ENCODE measurements around the gene TPGS1.

TPGS1 gene

DNA sequence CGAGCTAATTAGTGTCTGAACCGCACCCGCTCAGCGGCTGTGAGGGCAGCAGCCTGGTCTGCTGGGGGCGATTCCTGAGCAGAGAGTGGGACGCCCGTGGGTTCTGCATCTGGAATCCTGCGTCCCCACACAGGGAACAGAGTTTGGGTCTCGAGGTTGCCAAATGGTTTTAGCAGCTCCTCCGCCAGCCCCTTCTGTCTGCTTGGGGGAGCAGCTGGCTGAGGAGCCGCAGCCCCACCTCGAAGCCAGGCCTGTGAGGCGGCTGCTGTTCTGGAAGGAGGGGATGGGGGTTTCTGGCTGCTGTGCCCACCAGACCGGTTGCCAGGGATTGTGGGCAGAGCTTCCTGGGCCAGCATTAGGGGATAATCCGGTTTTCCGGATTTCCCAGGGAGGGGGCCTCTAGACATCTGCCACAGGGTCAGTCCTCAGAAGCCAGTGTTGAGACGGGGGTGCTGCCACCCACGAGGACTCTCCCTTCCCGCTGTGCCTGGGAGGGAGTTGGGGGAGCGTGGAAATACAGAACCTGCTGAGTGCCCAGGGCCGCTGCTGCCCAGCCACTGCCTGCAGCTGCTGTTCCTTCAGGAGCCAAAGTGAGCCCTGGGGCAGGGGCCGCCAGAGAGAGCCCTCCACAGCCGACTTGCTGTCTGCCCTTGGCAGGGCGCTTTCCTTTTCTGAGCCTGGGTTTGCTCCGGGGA, 26.2 kb downstream of the TPGS1 start:
- H3K27ac ChIP-seq: peak overlapping the region; percentile 87; the same call in 1 of the 2 replicates
- no peak for TF ChIP-seq ZFX (IDR thresholded peaks at IDR 0.05; ENCODE audit: borderline replicate concordance)

DNA sequence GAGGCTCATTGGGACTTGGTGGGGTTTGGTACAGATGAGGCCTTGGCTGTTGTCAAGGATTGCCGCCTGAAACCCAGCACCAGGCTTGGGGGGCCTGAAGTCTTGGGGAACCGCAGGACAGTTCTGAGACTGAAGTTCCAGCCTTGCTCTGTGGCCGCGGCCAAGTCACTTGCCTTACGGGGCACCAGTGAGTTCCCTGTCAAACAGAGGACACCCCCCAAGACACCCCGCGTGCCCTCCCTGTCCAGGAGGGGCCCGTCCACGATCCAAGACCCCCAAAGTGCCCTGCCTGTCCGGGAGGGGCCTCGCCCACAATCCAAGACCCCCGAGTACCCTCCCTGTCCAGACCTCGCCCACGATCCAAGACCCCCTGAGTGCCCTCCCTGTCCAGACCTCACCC, 26.8 kb downstream of the TPGS1 start:
- TF ChIP-seq, protein P1, sequence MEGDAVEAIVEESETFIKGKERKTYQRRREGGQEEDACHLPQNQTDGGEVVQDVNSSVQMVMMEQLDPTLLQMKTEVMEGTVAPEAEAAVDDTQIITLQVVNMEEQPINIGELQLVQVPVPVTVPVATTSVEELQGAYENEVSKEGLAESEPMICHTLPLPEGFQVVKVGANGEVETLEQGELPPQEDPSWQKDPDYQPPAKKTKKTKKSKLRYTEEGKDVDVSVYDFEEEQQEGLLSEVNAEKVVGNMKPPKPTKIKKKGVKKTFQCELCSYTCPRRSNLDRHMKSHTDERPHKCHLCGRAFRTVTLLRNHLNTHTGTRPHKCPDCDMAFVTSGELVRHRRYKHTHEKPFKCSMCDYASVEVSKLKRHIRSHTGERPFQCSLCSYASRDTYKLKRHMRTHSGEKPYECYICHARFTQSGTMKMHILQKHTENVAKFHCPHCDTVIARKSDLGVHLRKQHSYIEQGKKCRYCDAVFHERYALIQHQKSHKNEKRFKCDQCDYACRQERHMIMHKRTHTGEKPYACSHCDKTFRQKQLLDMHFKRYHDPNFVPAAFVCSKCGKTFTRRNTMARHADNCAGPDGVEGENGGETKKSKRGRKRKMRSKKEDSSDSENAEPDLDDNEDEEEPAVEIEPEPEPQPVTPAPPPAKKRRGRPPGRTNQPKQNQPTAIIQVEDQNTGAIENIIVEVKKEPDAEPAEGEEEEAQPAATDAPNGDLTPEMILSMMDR (IDR thresholded peaks at IDR 0.05): no peak
- TF ChIP-seq ZFX (IDR thresholded peaks at IDR 0.05; ENCODE audit: borderline replicate concordance): no peak
- peak overlapping the region; percentile 87; the same call in 1 of the 2 replicates for H3K27ac ChIP-seq

DNA sequence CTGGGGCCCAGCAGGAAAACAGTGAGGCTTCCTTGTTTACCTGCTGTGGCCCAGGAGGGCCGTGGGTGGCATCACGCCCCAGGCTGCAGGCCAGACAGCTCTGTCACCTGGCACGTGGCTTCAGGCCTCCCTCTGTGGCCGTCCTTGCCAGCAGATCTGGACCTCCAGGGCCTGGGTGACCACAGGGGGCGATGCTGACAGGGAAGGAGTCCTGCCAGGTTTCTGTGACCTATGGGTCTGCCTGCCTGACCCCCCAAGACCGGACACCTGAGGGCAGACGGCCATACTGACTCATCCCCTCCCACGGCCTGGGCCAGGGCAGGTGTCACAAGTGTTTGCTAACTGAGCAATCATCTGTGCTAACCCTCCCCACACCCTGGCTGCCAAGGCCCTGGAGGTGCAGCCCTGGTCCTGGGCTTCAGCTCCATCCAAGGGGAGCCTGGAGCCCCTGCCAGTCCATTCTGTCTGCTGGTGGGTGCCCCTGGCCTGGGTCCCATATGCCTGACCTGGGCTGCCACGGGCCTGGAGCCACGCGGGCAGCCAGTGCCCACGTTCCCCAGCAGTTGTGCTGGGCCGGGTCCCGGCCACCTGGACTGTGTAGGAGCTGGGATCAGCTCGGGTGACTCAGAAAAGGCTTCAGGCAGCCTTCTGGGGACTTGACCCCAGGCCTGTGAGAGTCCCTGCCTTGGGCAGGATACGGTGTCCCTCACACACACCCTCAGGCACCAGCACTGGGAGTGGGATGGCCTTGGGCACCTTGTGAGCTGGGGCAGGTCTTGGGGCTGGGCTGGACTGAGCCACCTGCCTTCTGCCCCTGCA, 27.9 kb downstream of the TPGS1 start:
- peak overlapping the region; percentile 30 for H3K27ac ChIP-seq
- no peak for TF ChIP-seq ZFX (IDR thresholded peaks at IDR 0.05; ENCODE audit: borderline replicate concordance)
- TF ChIP-seq, protein P1 (IDR thresholded peaks at IDR 0.05): no peak

DNA sequence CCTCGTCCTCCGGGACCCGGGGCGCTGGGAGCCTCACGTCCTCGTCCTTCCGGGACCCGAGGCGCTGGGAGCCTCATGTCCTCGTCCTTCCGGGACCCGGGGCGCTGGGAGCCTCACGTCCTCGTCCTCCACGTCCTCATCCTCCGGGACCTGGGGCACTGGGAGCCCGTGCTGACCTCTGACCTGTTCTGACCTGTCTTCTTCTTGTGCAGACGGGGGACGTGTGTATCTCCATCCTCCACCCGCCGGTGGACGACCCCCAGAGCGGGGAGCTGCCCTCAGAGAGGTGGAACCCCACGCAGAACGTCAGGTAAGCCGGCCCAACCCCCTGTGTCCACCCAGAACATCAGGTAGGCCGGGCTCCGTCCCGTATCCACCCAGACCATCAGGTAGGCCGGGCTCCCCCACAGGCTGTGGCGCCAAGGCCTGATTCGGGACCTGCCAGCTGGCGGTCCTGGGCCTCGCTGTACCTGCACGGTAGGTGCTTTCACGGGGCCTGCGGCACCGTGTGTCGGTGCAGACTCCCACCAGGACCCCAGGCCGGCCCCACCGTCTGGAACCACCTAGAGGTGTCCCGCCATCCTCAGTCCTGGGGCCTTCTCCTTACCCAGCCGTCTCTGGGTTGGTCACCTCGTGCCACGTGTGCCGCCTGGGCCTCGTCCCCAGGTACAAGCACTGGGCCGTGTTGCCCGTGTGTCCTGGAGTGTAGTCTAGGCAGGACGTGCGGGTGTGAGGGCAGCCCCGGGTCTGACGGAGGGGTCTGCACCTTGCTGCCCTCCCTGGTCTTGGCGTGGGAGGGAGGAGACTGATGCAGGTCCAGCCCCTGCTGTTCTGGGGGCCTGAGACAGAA, 29.0 kb downstream of the TPGS1 start:
- no peak overlapping the region for H3K27ac ChIP-seq
- TF ChIP-seq, protein P1 (IDR thresholded peaks at IDR 0.05): no peak
- no peak for TF ChIP-seq ZFX (IDR thresholded peaks at IDR 0.05; ENCODE audit: borderline replicate concordance)

DNA sequence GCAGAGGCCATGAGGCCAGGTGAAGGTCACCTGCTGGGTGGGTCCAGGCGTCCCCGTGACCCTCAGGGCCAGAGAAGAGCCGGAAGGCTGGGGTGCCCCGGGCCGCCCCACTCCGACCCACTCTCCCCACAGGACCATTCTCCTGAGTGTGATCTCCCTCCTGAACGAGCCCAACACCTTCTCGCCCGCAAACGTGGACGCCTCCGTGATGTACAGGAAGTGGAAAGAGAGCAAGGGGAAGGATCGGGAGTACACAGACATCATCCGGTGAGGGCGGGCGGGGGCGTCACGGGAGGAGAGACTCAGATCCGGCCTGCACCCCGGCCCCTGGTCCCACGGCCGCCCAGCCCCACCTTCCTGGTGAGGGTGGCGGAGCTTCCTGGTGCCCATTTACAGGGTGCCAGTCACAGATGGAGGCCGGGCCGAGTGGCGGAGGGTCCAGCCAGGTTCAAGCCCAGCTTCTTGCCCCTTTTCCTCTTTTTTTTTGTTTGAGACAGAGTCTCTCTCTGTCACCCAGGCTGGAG, 29.6 kb downstream of the TPGS1 start:
- TF ChIP-seq, protein P1 (IDR thresholded peaks at IDR 0.05): no peak
- no peak for TF ChIP-seq ZFX (IDR thresholded peaks at IDR 0.05; ENCODE audit: borderline replicate concordance)
- no peak overlapping the region for H3K27ac ChIP-seq

DNA sequence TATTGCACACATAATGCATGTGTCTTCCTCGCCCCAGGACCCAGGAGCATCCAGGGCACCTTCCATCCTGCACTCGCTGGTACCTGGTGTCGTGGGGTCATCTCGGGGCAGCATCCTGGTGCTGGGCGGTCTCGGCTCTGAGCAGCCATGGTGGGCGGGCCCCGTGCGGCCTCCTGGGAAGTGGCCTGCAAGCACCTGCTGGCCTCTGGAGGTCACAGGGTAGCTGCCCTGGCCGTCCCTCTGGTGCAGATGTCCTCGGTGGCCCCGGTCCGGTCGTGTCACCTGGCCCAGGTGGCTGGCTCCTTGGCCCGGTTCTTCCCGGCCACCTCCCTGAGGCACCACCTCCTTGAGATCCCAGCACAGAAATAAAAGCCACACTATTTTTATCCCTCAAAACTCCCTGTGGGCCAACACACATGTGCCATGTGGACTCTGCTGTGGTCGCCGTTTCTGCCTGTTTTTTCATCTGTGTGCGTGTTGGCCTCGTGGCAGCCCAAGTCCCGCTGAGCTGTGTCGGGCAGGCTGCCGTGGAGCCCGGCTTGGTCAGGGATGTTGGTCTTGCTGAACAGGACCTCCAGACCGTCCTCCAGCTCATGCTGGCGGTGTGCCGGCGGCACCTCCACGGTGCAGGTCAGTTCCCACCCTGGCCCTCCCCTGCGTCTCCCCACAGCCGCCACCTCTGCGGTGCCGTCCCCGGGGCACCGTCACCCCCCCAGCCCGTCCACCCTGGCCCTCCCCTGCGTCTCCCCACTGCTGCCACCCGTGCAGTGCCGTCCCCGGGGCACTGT, 31.5 kb downstream of the TPGS1 start:
- TF ChIP-seq, protein P1 (IDR thresholded peaks at IDR 0.05): no peak
- TF ChIP-seq ZFX (IDR thresholded peaks at IDR 0.05; ENCODE audit: borderline replicate concordance): no peak
- H3K27ac ChIP-seq: no peak overlapping the region

Measured in 22Rv1 (cell line).